Activated B cell treated with CpG ODN at 0.5 μM for 24 hours (primary cell): ENCODE data around the gene BMP2. TPM values are rescaled to one million over a fixed set of nuclear protein-coding genes. Genes with fewer than 3 reads are reported as not detected.

Source experiments
- ATAC-seq: fragments of 200-7000 bp; cut with Tn5 transposase; one replicate; pipeline ENCODE4 v1.10.0; 2021; ENCODE audit warnings: low read depth, mild to moderate bottlenecking, moderate library complexity
- CTCF ChIA-PET: fragments of 350-600 bp; sonication (Branson Sonifier 250); formaldehyde crosslinking; loops from one replicate; lab custom pipeline; 2021; ENCODE audit warnings: antibody characterized with exemption; lab: Charles Lee
- POLR2A ChIA-PET: fragments of 350-600 bp; sonication (Branson Sonifier 250); formaldehyde crosslinking; loops from one replicate; lab custom pipeline; 2021; ENCODE audit warnings: antibody characterized with exemption; lab: Charles Lee
- DNase-seq: peaks from one replicate; pipeline ENCODE4 v3.0.0; 2022
- H3K27ac Mint-ChIP-seq: one replicate; pipeline ENCODE4 v1.8.0; 2020; ENCODE audit warnings: mixed read lengths
- H3K27me3 Mint-ChIP-seq: one replicate; pipeline ENCODE4 v1.8.0; 2021; ENCODE audit warnings: mixed read lengths
- H3K36me3 Mint-ChIP-seq: one replicate; pipeline ENCODE4 v1.8.0; 2021; ENCODE audit warnings: low read depth, mixed read lengths
- H3K4me1 Mint-ChIP-seq: one replicate; pipeline ENCODE4 v1.8.0; 2021; ENCODE audit warnings: mixed read lengths
- H3K4me3 Mint-ChIP-seq: one replicate; pipeline ENCODE4 v1.8.0; 2020; ENCODE audit warnings: mild to moderate bottlenecking, mixed read lengths
- H3K9me3 Mint-ChIP-seq: one replicate; pipeline ENCODE4 v1.8.0; 2020; ENCODE audit warnings: mixed read lengths
- CTCF ChIP-seq: fragments of 200-600 bp; IDR thresholded peaks from one replicate; pipeline ENCODE4 v1.8.0; 2022; ENCODE audit warnings: antibody characterized with exemption, mild to moderate bottlenecking
- intact Hi-C: fragments of 100-400 bp; cut with micrococcal nuclease; formaldehyde crosslinking; loops from one replicate; pipeline ENCODE4 v1.15.1; 2024
- total RNA-seq: library from RNA; stranded (reverse); gene quantifications from 2 replicates; pipeline ENCODE4 v1.2.3, GENCODE V29; 2022

The BMP2 gene
- total RNA-seq, 1 donor from 2014 or later, result not detected

- ChIA-PET CTCF (interaction anchor here (3.7 kb wide), 1 partner anchor 1892 kb away, joined by 25 read pairs; no protein-coding TSS in a partner anchor), POLR2A (no interaction called here)
- intact Hi-C loops, result no loop called here
- H3K9me3 Mint-ChIP-seq, result no peaks in the 10 kb centered on the region
- no peak for TF ChIP-seq CTCF
- H3K27me3 Mint-ChIP-seq, result no peaks in the 10 kb centered on the region
- no peaks in the 10 kb centered on the region for H3K36me3 Mint-ChIP-seq
- H3K4me3 Mint-ChIP-seq, result no peak overlapping the region
- DNase-seq, result no peak
- no peaks in the 10 kb centered on the region for H3K4me1 Mint-ChIP-seq
- ATAC-seq, result no peak
- no peak overlapping the region for H3K27ac Mint-ChIP-seq
Observed at GRCh38 chr20:6829510-6830116, 62.1 kb downstream of the BMP2 start.
